ENCODE results near the gene TADA2B. TPM values are rescaled to one million over a fixed set of nuclear protein-coding genes. Genes with fewer than 3 reads are reported as not detected.

Gene TADA2B
- total and polyA plus RNA-seq, 2 donors (not counting 1 experiment from before 2014, with no cell fraction given) = 13.6 to 38.5 TPM

- Histone ChIP-seq H4K20me1 (ENCODE audit: control insufficient read depth, insufficient read depth, low read length, poor library complexity, severe bottlenecking) (peaks cover 76% of the 10 kb centered on the region), H2AFZ (ENCODE audit: insufficient read depth, low read depth, low read length, poor library complexity, severe bottlenecking) (no peak overlapping the region), H3K27ac (ENCODE audit: low read length in 2 of 2) (no peak overlapping the region), H3K79me2 (ENCODE audit: control insufficient read depth, insufficient read depth, low read length) (peaks cover 78% of the 10 kb centered on the region), H3K36me3 (replicated peaks in 1 of 2; ENCODE audit: control extremely low read depth in 1 of 2, control insufficient read depth in 1 of 2, extremely low read depth in 1 of 2, insufficient read depth in 2 of 2, low read length in 1 of 2) (peaks cover 1 to 9% of the 10 kb centered on the region in 2 experiments), H3K9ac (ENCODE audit: low read length) (peak overlapping the region; percentile 9), H3K4me2 (replicated peaks; ENCODE audit: low read depth, low read length, poor library complexity, severe bottlenecking) (peak overlapping the region; percentile 82), H3K4me1 (ENCODE audit: control insufficient read depth in 2 of 2, insufficient read depth in 2 of 2, low read length in 2 of 2) (peaks cover 31 to 48% of the 10 kb centered on the region in 2 donors), H3K27me3 (replicated peaks in 1 of 4; ENCODE audit: control extremely low read depth in 1 of 4, control insufficient read depth in 3 of 4, insufficient read depth in 4 of 4, low read length in 3 of 4) (no peaks in the 10 kb centered on the region), H3K4me3 (ENCODE audit: control extremely low read depth in 1 of 5, extremely low read depth in 1 of 5, insufficient read depth in 1 of 5, low read depth in 2 of 5, low read length in 4 of 5) (no peak overlapping the region), H3K9me3 (ENCODE audit: control extremely low read depth in 1 of 3, control insufficient read depth in 2 of 3, insufficient read depth in 1 of 3, low read length in 2 of 3) (no peaks in the 10 kb centered on the region)
- DNase-seq (no peak), ATAC-seq (ENCODE audit: low read depth) (no peak)
- Mint-ChIP-seq H3K27me3 (no peaks in the 10 kb centered on the region), H3K9me3 (ENCODE audit: insufficient read depth) (no peaks in the 10 kb centered on the region), H3K4me3 (peak overlapping the region; percentile 91), H3K4me1 (peaks cover 63% of the 10 kb centered on the region), H3K27ac (peak overlapping the region; percentile 17)
- intact Hi-C loops (cut with micrococcal nuclease) = no loop called here
- CTCF ChIA-PET = interaction anchor here (1.0 to 9.5 kb wide), 3 partner anchors 20 to 173 kb away, joined by 3 to 164 read pairs (median 5); partner anchors contain the start of gene GRPEL1
- 54% methylated on average over 23 of the region's 23 CpGs for WGBS (ENCODE audit: insufficient coverage)
- POLR2A ChIA-PET = interaction anchor here (1.5 kb wide), 1 partner anchor 21 kb away, joined by 9 read pairs; the partner anchor contains the start of gene GRPEL1
- no peak for TF ChIP-seq CTCF (IDR thresholded peaks at IDR 0.05)
- TF ChIP-seq EZH2 (IDR thresholded peaks at IDR 0.05; ENCODE audit: borderline replicate concordance, insufficient read depth, low read depth, low read length, poor library complexity, severe bottlenecking) = no peak
Observed at GRCh38 chr4:7045961-7046921, 3.1 kb downstream of the TADA2B start.

Measured in B cell (primary cell).